MM.1S (cell line): ENCODE results near the gene KCNMB4.

ENCODE experiments used
- EZH2 ChIP-seq: fragments of 300-600 bp; sonication (generic); optimal IDR thresholded peaks from 2 replicates; pipeline ENCODE3; 2017; ENCODE audit warnings: low read depth, mild to moderate bottlenecking, antibody characterized with exemption, low read length, mixed read lengths
- TF ChIP-seq, protein P1 (sequence below): fragments of 300-600 bp; sonication (generic); IDR thresholded peaks from 2 replicates; pipeline ENCODE4 v1.5.1; 2016; ENCODE audit warnings: antibody characterized with exemption, low read length, mixed read lengths

DNA sequence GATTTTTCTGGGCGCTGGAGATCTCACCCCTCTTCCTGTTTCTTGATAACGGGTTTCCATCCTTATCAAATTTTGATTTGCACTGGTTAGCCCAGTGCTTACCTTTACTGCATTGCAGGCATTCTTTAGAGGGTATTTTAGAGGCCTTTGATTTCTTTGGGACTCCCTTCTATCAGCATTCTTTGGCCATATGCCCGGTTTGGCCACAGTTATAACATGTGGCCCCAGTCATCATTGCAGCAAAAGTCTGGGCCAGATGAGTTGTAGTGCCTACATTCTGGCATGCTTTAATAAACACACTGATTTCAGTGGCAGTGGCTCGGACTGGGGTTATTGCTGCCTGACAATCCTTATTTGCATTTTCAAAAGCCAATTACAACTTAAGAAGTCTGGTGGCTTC lies 82.3 kb downstream of the KCNMB4 start:
- TF ChIP-seq, protein P1, sequence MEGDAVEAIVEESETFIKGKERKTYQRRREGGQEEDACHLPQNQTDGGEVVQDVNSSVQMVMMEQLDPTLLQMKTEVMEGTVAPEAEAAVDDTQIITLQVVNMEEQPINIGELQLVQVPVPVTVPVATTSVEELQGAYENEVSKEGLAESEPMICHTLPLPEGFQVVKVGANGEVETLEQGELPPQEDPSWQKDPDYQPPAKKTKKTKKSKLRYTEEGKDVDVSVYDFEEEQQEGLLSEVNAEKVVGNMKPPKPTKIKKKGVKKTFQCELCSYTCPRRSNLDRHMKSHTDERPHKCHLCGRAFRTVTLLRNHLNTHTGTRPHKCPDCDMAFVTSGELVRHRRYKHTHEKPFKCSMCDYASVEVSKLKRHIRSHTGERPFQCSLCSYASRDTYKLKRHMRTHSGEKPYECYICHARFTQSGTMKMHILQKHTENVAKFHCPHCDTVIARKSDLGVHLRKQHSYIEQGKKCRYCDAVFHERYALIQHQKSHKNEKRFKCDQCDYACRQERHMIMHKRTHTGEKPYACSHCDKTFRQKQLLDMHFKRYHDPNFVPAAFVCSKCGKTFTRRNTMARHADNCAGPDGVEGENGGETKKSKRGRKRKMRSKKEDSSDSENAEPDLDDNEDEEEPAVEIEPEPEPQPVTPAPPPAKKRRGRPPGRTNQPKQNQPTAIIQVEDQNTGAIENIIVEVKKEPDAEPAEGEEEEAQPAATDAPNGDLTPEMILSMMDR: no peak
- TF ChIP-seq EZH2: no peak
